Fibroblast of peridontal ligament (primary cell): Measurements from ENCODE around the gene USH1C.

Source experiments
- DNase-seq: peaks from one replicate; pipeline ENCODE4 v3.0.0-alpha.2; 2010; ENCODE audit errors: extremely low read depth

Gene USH1C

DNA sequence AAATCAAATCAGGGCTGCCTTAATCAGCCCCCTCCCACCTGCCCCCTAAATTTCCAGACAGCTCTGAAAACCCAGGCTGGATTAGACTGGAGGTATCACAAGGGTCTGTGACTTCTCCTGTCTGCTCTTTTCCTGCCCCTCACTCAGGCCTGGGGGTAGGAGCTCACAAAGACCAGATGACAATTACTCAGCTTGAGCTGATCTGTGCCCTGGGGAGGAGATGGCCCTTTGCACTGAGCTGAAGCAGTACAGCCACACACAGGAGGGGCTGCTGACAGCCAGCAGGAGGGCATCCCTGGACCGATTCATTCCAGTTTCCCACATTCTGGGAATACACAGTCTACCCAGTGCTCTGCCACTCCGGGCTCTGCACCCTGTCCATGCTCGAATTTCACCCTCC is 71.7 kb downstream of the USH1C start:
- no peak for DNase-seq

GRCh38 chr11:17471501-17471900 is 72.7 kb downstream of the USH1C start:
- no peak for DNase-seq

DNA sequence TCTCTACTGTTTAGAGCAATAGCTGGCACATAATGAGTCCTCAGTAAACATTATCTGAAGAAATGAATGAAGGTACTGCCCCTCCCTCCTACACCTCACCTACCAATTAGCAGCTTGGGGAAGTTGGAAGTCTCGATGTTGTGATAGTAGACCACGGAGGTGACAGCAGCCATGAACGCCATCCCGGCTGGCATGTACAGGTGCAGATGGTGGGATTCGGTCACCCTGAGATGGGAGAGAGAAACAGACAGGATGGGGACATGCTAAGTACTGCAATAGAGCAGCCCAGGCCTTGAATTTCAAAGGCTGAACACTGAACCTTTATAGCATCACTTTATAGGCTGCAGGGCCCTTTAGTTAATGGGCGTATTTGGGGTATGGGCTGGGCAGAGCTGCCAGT is 74.2 kb downstream of the USH1C start:
- DNase-seq = no peak

DNA sequence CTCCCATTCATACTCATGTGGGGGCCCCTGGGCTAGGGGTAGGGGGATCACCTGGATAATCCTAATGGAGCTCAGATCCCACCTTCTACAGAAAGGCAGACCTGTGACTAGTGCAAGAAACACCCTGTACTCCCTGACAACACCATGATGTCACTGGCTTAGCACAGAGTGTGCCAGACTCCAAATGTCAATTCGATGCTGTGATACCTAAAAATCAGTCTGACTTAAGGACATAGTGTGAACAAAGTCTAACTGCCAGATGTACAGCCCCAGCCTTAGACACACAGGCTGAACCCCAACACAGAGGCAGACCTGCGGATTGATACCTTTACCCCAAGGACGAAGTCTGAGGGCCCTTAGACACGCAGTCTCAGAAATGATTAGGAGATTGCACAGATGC is 76.1 kb downstream of the USH1C start:
- DNase-seq = no peak

DNA sequence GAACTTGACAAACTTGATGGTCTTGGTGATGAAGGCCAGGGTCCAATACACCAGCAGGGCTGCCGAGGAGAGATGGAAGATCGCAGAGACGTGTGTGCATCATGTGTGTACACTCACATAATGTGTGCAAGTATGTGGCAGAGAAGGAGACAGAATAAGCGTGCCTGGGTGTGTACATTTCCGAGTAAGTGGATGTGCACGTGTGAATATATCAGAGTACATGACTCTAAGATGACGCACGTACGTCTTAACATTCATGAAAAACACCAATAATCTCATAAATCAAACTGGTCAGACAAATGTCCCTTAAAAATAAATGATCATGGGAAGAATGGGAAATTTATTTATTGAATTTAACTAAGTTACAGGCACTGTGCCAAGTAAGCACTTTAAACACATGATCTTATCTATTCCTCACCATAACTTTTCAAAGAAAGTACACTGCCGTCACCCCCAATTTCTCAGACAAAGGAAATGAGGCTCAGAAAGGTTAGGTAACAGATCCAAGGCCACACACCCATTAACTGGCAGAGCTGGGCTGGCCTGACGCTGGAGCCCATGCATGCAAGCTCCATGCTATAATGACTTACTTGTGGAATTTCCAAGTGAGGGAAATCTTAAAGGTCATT is 80.6 kb downstream of the USH1C start:
- no peak for DNase-seq

- DNase-seq = no peak
Measured at GRCh38 chr11:17462940-17463339, 81.3 kb downstream of the USH1C start.

DNA sequence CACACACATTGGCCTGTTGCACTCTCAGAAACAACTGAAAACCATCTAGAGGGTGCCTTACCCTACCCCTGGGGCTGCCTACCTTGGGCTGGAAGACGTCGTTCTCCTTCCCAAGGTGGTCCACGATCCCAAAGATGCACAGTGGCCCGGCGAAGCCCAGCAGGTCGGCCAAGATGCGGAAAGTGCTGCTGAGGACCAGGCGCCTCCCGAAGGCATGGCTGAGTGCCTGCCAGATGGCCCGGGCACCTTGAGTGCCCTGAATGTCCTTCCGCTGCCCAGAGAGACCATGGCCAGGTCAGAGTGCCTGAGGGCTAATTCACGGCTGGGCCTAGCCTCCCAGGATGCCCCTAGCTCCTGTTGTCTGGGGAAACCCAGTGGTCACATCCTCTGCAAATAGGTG is 83.8 kb downstream of the USH1C start:
- DNase-seq = no peak

DNA sequence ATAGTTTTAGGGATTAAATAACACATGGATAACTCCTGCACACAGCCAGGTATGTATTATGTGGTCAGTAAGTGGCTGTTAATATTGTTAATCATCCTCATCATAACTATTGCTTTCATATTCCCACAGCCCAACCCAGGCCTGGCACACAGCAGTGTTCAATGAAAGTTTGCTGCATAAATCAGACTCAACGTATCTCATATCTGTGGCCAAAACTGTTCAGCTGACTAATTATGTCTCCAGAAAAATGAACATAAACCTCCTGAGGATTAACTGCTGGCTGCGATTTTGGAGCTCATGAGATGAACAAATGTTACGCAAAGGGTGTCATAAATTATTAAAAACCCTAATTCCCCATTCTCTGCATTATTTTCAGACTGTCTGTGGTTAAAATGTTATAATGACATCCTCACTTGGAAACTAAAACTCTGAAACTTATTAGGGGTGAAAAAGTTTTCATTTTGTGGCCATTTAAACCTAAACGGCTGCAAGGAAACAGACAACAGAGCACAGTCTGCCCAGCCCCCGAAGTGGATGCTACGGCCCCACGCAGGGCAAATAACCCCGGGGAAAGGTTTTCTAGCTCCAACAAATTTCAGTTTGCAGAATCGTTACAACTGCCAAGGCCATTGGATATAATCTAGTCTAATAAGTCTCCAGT is 84.8 kb downstream of the USH1C start:
- DNase-seq = no peak

DNA sequence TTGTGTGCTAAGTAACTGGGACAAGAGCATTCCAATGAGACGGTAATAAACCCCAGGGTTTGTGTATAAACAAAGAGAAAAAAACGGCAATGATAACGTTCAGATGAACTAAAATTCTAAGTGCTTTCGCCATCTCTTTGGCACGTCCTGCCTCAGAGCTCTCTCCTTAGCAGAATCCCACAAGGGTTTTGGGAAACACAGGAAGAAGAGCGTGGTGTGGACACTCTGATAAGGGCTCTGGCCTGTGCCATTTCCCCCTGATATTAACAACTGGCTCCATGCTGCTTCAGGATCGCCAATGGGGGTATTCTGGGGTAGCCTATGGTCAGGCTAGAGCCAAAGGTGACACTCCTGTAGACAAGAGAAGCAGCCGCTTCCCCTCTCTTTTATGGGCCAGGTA is 85.9 kb downstream of the USH1C start:
- no peak for DNase-seq

DNA sequence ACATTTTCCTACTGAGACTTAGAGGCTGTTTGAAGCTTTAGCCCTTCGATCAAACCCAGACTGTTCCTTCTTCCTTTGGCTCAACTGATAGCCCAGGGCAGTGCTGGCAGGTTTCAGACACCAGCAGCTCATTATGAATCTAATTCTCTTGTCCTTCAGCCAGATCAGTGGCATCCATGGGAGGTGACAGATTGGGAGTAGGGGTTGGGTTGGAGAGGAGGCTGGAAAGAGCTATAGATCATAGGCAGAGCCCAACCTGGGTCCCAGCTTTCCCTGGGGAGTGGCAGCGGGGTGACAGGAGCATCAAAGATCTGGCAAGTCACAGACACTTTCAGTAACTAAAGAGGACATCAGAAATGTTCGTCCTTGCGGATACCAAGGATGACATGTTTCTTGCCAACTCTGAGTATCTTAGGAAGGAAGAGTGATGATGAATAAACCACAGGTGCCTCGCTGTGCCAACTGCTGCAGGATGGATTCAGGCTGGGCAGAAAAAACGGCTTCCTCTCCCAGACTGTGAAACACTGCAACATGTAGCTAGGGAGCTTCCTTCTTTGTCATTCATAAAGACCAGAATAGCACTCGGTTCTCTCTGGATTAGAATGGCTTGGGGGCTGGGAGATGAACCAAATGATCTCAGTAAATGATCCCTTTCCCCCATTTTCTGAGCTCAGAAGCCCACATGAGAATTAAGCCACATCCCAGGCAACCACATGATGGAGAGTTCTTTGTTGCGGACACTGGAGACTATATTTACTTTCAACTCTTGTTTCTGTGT is 86.6 kb downstream of the USH1C start:
- no peak for DNase-seq

GRCh38 chr11:17452668-17453067 is 91.5 kb downstream of the USH1C start:
- DNase-seq = no peak

DNA sequence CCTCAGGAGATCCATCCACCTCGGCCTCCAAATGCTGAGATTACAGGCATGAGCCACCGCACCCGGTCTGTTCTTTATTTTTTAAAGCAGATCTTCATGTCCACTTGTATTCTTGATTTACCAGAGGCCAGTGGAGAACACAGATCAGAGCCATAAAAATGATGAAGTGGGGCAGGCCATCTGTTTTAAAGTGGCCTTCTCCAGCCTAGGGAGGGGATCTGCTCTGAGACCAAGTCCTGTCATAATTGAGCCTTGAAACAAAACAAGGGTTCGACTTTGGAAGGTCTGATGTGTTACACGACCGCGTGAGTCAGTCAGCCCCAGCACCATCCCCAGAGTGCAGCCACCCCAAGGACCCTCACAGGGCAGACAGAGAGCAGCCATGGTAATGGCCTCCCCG is 95.1 kb downstream of the USH1C start:
- DNase-seq = no peak

DNA sequence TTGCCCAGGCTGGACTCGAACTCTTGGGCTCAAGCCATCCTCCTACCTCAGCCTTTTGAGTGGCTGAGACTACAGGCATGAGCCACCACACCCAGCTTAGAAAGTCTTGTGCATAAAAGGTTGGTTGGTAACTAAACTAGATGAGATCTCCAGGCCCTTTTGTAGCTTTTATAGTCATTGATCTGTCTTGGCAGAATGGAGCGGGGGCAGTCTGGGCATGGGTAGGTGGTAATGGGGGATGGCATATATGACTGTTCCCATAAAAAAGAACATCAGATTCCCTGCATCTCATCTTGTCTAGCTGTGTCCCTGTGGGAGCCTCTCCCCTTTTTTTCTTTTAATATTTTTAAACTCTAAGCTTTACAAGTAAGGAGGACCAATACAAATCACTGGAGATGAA is 97.7 kb downstream of the USH1C start:
- DNase-seq = no peak

DNA sequence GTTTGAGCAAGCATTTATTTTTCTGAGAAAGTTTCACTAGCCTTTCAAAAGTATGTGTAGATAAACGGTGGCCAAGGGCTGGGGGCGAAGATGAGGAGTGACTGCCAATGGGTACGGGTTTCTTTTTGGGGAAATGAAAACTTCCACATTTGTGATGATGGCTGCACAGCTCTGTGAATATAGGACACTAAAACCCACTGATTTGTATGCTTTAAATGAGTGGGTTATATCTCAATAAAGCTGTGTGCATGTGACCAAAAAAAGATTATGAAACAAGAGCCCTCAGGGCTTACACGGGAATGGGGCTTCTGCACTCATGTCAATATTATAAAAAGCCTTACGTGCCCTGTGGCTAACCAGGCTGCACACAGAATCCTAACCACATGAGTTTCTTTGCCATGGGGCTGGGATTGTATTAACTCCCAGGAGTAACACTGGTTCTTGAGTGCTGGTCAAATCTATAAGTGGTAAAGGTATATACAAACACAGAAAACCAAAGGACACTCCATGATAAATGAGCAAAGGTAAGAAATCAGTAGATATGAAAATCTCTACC is 98.9 kb downstream of the USH1C start:
- no peak for DNase-seq

GRCh38 chr11:17443926-17444690 is 100.1 kb downstream of the USH1C start:
- DNase-seq = no peak
